ENCODE results near the gene ATL1. TPM values are rescaled to one million over a fixed set of nuclear protein-coding genes. Genes with fewer than 3 reads are reported as not detected.

The ATL1 gene
- total RNA-seq, 1 experiment from 2014 or later, result 3.1 TPM

DNA sequence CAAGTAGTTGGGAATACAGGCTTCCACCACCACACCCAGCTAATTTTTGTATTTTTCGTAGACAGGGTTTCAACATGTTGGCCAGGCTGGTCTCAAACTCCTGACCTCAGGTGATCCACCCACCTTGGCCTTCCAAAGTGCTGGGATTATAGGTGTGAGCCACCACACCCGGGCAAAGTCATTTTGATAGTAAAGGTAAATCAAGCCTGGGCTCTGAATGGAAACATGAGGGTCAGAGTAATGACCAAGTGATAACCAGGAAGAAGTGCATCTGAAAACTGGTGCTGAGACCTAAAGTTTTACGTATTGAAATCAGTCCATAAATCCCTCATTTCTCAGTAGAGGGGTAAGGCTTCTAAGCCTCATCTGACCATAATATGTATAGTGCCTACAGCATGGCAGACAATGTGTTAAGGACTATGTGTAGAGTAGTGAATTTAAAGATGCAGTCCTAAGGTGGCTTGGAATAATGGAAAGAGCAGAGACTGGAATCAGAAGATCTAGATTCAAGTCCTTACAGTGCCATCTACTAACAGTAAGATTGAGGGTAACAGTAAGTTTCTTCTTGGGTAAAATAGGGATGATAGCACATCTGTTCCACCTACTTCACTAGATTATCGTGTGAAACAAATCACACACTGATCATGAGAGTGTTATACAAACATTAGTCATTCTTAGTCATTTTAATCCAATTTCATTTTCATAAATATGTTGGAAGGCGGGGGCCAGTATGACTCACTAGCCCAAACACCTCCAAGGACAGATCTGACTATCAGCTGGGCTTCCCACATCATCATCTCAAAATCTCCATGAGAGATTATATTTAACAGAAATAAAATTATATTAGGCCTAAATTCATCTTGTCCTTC lies 38.8 kb upstream of the ATL1 start:
- no TSS peak for BruUV-seq (replicated peaks)
- CTCF ChIA-PET, result interaction anchor here (1.1 kb wide), 1 partner anchor 203 kb away, joined by 3 read pairs; no protein-coding TSS in a partner anchor
- H3K9me3 Mint-ChIP-seq (ENCODE audit: low read depth, unreplicated experiment), result no peaks in the 10 kb centered on the region
- peaks cover 41% of the 10 kb centered on the region for H3K4me1 Mint-ChIP-seq (ENCODE audit: low read depth, unreplicated experiment)
- peak; percentile 46 for DNase-seq
- H3K36me3 Mint-ChIP-seq (ENCODE audit: insufficient read depth, unreplicated experiment), result peaks cover 7% of the 10 kb centered on the region
- TF ChIP-seq, protein P1, sequence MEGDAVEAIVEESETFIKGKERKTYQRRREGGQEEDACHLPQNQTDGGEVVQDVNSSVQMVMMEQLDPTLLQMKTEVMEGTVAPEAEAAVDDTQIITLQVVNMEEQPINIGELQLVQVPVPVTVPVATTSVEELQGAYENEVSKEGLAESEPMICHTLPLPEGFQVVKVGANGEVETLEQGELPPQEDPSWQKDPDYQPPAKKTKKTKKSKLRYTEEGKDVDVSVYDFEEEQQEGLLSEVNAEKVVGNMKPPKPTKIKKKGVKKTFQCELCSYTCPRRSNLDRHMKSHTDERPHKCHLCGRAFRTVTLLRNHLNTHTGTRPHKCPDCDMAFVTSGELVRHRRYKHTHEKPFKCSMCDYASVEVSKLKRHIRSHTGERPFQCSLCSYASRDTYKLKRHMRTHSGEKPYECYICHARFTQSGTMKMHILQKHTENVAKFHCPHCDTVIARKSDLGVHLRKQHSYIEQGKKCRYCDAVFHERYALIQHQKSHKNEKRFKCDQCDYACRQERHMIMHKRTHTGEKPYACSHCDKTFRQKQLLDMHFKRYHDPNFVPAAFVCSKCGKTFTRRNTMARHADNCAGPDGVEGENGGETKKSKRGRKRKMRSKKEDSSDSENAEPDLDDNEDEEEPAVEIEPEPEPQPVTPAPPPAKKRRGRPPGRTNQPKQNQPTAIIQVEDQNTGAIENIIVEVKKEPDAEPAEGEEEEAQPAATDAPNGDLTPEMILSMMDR (IDR thresholded peaks at IDR 0.05; ENCODE audit: unreplicated experiment), result no peak
- H3K27ac Mint-ChIP-seq (ENCODE audit: unreplicated experiment), result peak overlapping the region; percentile 72
- H3K4me3 Mint-ChIP-seq (ENCODE audit: low read depth, unreplicated experiment), result peak overlapping the region; percentile 33
- no peaks in the 10 kb centered on the region for H3K27me3 Mint-ChIP-seq (ENCODE audit: unreplicated experiment)
- intact Hi-C loops (cut with micrococcal nuclease; ENCODE audit: unreplicated experiment), result no loop called here

DNA sequence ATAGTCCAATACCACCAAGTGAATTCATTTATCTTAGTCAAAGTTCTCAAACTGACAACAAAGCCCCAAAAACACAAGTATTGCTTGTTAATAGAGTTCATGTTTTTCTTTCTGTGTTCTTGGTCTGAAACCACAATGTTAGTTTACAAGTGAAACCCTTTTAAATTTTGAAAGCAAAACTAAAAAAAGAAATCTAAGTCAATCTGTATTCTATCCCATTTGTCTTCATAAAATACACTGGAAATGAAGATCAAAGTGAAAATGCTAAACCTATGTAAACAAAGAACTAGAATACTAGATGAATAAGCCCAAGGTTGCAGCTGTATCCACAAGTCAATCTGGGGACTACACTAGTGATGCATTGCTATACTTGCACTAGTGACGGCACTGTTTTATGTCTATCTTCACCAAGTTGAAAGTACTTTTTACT lies 38.0 kb upstream of the ATL1 start:
- intact Hi-C loops (cut with micrococcal nuclease; ENCODE audit: unreplicated experiment), result no loop called here
- Mint-ChIP-seq H3K27me3 (ENCODE audit: unreplicated experiment) (no peaks in the 10 kb centered on the region), H3K4me3 (ENCODE audit: low read depth, unreplicated experiment) (no peak overlapping the region), H3K9me3 (ENCODE audit: low read depth, unreplicated experiment) (no peaks in the 10 kb centered on the region), H3K36me3 (ENCODE audit: insufficient read depth, unreplicated experiment) (peaks cover 7% of the 10 kb centered on the region), H3K27ac (ENCODE audit: unreplicated experiment) (peak overlapping the region; percentile 72), H3K4me1 (ENCODE audit: low read depth, unreplicated experiment) (peaks cover 45% of the 10 kb centered on the region)
- BruUV-seq (replicated peaks), result no TSS peak
- no peak for DNase-seq
- TF ChIP-seq, protein P1 (IDR thresholded peaks at IDR 0.05; ENCODE audit: unreplicated experiment), result no peak
- CTCF ChIA-PET, result interaction anchor here (1.1 kb wide), 1 partner anchor 204 kb away, joined by 3 read pairs; no protein-coding TSS in a partner anchor

DNA sequence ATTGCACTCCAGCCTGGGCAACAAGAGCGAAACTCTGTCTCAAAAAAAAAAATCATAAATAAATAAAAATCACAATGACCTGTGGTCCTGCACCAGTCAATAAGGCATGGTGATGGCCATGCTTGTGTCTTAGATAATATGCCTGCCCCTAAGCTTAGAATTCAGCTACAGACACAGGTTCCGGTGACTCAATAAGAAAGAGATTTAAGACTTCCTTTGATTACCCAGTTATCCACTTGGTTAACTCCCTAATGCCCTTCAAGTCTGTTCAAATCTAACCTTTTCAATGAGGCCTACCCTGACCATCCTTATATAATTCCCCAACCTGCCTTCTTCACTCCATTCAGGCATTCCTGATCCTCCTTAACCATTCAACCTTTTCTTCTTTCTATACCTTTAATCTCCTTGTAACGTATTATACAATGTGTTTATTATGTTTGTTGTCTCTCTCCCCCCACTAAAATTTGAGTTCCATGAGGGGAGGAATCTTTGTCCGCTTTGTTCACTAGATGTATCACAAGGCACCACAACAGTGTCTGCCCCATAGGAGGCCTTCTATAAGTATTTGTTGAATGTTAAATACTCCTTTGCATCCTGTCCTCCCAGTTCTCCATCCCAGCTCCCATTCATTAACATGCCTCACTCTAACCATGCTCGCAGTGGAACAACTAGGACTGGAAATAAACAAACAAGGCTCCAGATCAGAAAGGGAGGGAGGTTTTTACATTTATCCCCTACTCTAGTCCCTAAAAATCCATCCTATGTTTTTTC lies 36.5 kb upstream of the ATL1 start:
- Mint-ChIP-seq H3K36me3 (ENCODE audit: insufficient read depth, unreplicated experiment) (peaks cover 4% of the 10 kb centered on the region), H3K9me3 (ENCODE audit: low read depth, unreplicated experiment) (no peaks in the 10 kb centered on the region), H3K27me3 (ENCODE audit: unreplicated experiment) (no peaks in the 10 kb centered on the region), H3K27ac (ENCODE audit: unreplicated experiment) (peak overlapping the region; percentile 12), H3K4me1 (ENCODE audit: low read depth, unreplicated experiment) (peaks cover 53% of the 10 kb centered on the region), H3K4me3 (ENCODE audit: low read depth, unreplicated experiment) (no peak overlapping the region)
- intact Hi-C loops (cut with micrococcal nuclease; ENCODE audit: unreplicated experiment), result no loop called here
- BruUV-seq (replicated peaks), result no TSS peak
- TF ChIP-seq, protein P1 (IDR thresholded peaks at IDR 0.05; ENCODE audit: unreplicated experiment), result no peak
- no peak for DNase-seq
- CTCF ChIA-PET, result no interaction called here

DNA sequence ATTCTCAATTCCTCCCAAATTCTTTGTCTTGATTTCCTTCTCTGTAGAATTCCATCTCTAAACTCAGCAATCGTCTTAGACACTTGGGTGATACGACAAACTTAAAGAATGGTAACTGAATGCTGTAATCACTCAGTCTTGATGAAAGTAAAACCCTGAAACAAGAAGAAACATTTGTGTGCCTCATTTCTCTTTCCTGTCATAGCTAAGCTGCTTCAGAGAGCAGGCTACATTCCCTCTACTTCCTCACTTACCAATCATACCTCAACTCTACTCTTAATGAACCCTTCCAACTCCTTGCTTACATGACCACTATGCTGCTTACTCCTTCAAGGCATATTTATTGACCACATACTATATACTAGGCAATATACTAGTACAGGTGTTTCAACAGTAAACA lies 35.9 kb upstream of the ATL1 start:
- DNase-seq, result no peak

More for the DNA sequence above, 35.9 kb upstream of the ATL1 start:
- Mint-ChIP-seq H3K4me1 (ENCODE audit: low read depth, unreplicated experiment) (peaks cover 55% of the 10 kb centered on the region), H3K27me3 (ENCODE audit: unreplicated experiment) (no peaks in the 10 kb centered on the region), H3K9me3 (ENCODE audit: low read depth, unreplicated experiment) (no peaks in the 10 kb centered on the region), H3K4me3 (ENCODE audit: low read depth, unreplicated experiment) (no peak overlapping the region), H3K36me3 (ENCODE audit: insufficient read depth, unreplicated experiment) (no peaks in the 10 kb centered on the region), H3K27ac (ENCODE audit: unreplicated experiment) (peak overlapping the region; percentile 12)
- intact Hi-C loops (cut with micrococcal nuclease; ENCODE audit: unreplicated experiment), result no loop called here
- TF ChIP-seq, protein P1 (IDR thresholded peaks at IDR 0.05; ENCODE audit: unreplicated experiment), result no peak
- no TSS peak for BruUV-seq (replicated peaks)
- CTCF ChIA-PET, result no interaction called here
